ENCODE results near the gene EHF. TPM values are rescaled to one million over a fixed set of nuclear protein-coding genes. Genes with fewer than 3 reads are reported as not detected.

Gene EHF
- polyA plus RNA-seq (2012; ENCODE audit: insufficient read depth, insufficient read length, low read depth) = not detected

DNA sequence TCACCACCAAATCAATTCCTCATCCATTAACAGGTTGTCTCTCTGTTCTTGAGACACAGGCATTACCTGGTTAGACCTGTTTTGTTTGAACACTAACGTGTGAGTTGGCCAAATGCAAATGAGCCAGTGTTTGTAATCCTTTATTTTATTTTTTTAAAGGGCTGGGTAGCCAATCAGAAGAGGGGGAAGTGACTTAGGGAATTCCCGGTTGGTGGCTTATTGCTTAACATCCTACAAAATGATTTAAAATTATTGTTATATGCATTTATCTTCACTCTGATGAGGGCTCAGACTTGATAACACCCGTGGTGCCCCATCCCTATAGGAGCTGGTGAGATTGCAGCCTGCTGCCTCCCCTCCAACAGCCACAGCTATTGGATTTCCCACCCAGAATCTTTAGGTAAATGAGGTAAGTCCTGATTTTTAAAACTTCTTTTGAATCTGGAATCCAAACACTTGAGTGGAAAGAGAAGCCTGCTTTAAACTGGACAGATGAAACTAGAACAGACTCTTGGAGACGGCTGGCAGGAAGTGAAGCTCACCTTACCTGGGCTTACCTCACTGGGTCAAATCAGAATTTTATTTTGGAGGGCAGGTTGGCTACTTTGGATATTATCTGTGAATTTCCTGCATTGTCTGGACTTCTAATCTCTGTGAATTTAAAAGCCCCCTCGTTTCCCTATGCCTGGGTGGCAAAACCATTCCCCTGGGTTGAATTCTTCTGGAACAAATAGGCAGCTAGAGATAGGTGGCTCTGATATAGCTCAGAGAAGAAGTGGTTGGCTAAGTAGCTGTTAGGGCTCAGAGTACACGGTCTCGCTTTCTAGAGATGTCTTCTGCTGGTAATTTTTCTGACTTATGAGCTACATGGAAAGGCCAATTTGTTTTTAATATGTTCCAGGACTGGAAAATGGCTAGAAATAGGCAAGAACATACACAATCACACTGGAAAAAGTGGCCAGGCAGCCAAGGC is at the start of gene EHF:
Gene EHF, plus strand, starts transcription at position 274 of the 973 bp plus-strand sequence. CDS start 21,538 bp downstream, outside the sequence.
- no peak for DNase-seq
- H3K27me3 ChIP-seq = no peaks in the 10 kb centered on the region; the same call in 1 of the 2 replicates
- no peaks in the 10 kb centered on the region for H3K9me3 ChIP-seq
- H3K4me3 ChIP-seq (ENCODE audit: low read depth, low read length) = no peak within 1 kb of the TSS
- no peaks in the 10 kb centered on the region for H3K4me1 ChIP-seq
- no peaks in the 10 kb centered on the region for H3K36me3 ChIP-seq
- TF ChIP-seq, protein P1, sequence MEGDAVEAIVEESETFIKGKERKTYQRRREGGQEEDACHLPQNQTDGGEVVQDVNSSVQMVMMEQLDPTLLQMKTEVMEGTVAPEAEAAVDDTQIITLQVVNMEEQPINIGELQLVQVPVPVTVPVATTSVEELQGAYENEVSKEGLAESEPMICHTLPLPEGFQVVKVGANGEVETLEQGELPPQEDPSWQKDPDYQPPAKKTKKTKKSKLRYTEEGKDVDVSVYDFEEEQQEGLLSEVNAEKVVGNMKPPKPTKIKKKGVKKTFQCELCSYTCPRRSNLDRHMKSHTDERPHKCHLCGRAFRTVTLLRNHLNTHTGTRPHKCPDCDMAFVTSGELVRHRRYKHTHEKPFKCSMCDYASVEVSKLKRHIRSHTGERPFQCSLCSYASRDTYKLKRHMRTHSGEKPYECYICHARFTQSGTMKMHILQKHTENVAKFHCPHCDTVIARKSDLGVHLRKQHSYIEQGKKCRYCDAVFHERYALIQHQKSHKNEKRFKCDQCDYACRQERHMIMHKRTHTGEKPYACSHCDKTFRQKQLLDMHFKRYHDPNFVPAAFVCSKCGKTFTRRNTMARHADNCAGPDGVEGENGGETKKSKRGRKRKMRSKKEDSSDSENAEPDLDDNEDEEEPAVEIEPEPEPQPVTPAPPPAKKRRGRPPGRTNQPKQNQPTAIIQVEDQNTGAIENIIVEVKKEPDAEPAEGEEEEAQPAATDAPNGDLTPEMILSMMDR (IDR thresholded peaks at IDR 0.05; ENCODE audit: low read depth, low read length) = no peak

- DNase-seq = no peak
- Histone ChIP-seq H3K9me3 (no peaks in the 10 kb centered on the region), H3K27me3 (peaks cover 9% of the 10 kb centered on the region; the same call in 1 of the 2 replicates), H3K4me3 (ENCODE audit: low read depth, low read length) (no peak overlapping the region), H3K4me1 (no peaks in the 10 kb centered on the region), H3K36me3 (no peaks in the 10 kb centered on the region)
- TF ChIP-seq, protein P1 (IDR thresholded peaks at IDR 0.05; ENCODE audit: low read depth, low read length) = no peak
These were observed 47.4 kb upstream of the EHF start for GRCh38 chr11:34573537-34573936.

DNA sequence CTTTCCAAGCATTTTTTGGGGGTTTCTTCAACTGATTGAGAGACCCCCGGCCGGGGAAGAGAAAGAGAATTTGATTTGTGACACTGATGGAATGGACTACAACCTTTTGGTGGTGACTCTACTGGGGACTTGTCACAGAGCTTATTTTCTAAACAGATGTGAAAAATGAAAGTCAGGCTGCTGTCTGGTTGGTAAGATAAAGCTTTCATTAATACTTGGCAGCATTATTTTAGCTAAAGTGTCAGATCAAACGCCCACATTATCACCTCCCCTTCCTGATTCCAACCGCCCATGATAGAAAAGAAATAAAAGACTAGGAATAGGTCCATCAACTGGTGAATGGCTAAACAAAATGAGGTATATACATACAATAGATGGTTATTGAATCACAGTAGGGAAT is 45.6 kb upstream of the EHF start:
- H3K4me1 ChIP-seq = no peaks in the 10 kb centered on the region
- no peaks in the 10 kb centered on the region for H3K9me3 ChIP-seq
- H3K4me3 ChIP-seq (ENCODE audit: low read depth, low read length) = no peak overlapping the region
- no peak for DNase-seq
- TF ChIP-seq, protein P1 (IDR thresholded peaks at IDR 0.05; ENCODE audit: low read depth, low read length) = no peak
- peaks cover 9% of the 10 kb centered on the region; the same call in 1 of the 2 replicates for H3K27me3 ChIP-seq
- no peaks in the 10 kb centered on the region for H3K36me3 ChIP-seq

- no peaks in the 10 kb centered on the region for H3K4me1 ChIP-seq
- H3K27me3 ChIP-seq = peaks cover 9% of the 10 kb centered on the region; the same call in 1 of the 2 replicates
- no peak overlapping the region for H3K4me3 ChIP-seq (ENCODE audit: low read depth, low read length)
- no peak for DNase-seq
- TF ChIP-seq, protein P1 (IDR thresholded peaks at IDR 0.05; ENCODE audit: low read depth, low read length) = no peak
- H3K36me3 ChIP-seq = no peaks in the 10 kb centered on the region
- H3K9me3 ChIP-seq = no peaks in the 10 kb centered on the region
These were observed 45.2 kb upstream of the EHF start for GRCh38 chr11:34575671-34576070.

DNA sequence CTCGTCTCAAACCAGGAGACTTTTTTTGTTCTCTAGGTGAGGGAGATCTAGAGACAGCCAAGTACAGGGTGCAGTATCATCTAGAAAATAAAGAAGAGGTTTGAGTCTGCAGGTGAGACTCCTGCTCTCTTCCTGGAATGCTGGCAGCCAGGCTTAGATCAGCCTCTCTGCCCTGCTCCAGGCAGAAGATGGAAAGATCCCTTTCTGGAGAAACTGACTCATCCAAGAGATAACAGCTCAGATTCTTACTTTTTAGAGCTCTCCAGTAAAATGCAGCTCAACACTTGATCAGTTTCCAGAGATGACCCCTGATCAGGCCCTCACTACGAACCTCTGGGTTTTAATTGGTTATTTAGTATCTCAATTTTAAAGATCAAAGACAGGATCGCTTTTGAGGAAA is 44.6 kb upstream of the EHF start:
- Histone ChIP-seq H3K36me3 (no peaks in the 10 kb centered on the region), H3K9me3 (no peaks in the 10 kb centered on the region), H3K4me1 (no peaks in the 10 kb centered on the region), H3K27me3 (peaks cover 9% of the 10 kb centered on the region; the same call in 1 of the 2 replicates), H3K4me3 (ENCODE audit: low read depth, low read length) (no peak overlapping the region)
- TF ChIP-seq, protein P1 (IDR thresholded peaks at IDR 0.05; ENCODE audit: low read depth, low read length) = no peak
- DNase-seq = no peak

DNA sequence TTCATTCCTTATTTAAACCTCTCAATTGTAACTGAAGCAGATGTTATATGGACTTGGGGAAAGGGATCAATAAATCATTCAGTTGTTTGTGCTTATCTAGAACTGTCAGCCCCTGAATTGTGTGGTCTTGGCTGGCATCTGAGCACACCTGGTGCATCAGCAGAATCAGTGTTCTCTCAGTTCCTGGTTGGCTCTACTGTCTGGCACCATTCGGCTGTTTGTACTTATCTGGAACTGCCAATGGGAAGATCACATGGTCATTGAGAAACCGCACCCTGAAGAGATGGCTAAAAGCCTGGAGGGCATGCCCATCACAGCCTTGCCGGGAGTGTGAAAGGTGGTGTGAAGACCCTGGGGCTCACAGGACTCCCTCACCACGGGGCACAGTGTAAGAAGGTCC is 37.1 kb upstream of the EHF start:
- no peaks in the 10 kb centered on the region for H3K9me3 ChIP-seq
- no peaks in the 10 kb centered on the region for H3K4me1 ChIP-seq
- TF ChIP-seq, protein P1 (IDR thresholded peaks at IDR 0.05; ENCODE audit: low read depth, low read length) = no peak

More for the DNA sequence above, 37.1 kb upstream of the EHF start:
- Histone ChIP-seq H3K4me3 (ENCODE audit: low read depth, low read length) (no peak overlapping the region), H3K36me3 (no peaks in the 10 kb centered on the region), H3K27me3 (no peaks in the 10 kb centered on the region)
- DNase-seq = no peak
